ENCODE data around the gene RYR3. TPM values are rescaled to one million over a fixed set of nuclear protein-coding genes. Genes with fewer than 3 reads are reported as not detected.

Gene RYR3
- total RNA-seq, 1 experiment from 2014 or later, result not detected

DNA sequence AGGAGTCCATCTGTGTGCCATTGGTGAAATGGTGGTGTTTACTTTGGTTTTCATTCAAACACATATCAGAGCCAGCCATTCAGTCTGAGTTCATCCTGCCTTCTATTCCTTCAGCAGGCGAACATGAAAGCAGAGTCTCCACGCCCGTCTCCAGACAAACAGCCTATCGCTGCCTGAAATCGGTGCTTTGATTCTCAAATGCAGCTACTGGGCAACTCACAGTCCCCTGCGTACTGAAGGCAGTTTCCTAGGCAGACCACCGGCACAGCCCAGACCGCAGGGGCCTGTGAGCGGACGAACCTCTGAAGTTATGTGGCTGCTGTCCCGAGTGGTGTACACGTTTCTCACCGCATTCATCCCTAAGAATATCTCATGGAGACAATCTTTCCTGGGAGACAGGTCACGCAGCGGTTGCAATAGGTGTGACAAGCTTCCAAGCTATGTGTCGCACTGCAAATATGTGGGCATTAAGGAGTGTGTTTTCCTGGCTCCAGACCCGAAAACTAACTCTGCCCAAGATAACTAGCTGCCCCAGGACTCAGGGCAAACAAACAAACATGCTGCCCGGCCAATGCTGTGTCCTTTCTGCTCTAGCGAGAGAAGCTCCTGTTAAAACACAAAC, 16.9 kb upstream of the RYR3 start:
- intact Hi-C loops (cut with micrococcal nuclease; ENCODE audit: unreplicated experiment), result loop anchor here (2.0 to 10.0 kb wide), 2 partner anchors 209 to 407 kb away; no protein-coding TSS in a partner anchor
- Histone ChIP-seq H3K36me3 (ENCODE audit: insufficient read depth, low read length, poor library complexity, severe bottlenecking) (no peaks in the 10 kb centered on the region), H3K27me3 (replicated peaks; ENCODE audit: insufficient read depth, low read depth, low read length, poor library complexity) (peaks cover 3% of the 10 kb centered on the region), H3K27ac (ENCODE audit: low read depth, low read length, poor library complexity, severe bottlenecking) (no peak overlapping the region), H3K4me1 (ENCODE audit: insufficient read depth, low read length, poor library complexity, severe bottlenecking) (no peaks in the 10 kb centered on the region), H3K4me3 (ENCODE audit: low read depth, low read length, poor library complexity, severe bottlenecking) (no peak overlapping the region), H3K9me3 (ENCODE audit: low read depth, low read length, poor library complexity, severe bottlenecking) (no peaks in the 10 kb centered on the region)
- ChIA-PET CTCF (interaction anchor here (1.6 kb wide), 1 partner anchor 444 kb away, joined by 7 read pairs; no protein-coding TSS in a partner anchor), POLR2A (ENCODE audit: low non-redundant PET) (no interaction called here)
- TF ChIP-seq, protein P1, sequence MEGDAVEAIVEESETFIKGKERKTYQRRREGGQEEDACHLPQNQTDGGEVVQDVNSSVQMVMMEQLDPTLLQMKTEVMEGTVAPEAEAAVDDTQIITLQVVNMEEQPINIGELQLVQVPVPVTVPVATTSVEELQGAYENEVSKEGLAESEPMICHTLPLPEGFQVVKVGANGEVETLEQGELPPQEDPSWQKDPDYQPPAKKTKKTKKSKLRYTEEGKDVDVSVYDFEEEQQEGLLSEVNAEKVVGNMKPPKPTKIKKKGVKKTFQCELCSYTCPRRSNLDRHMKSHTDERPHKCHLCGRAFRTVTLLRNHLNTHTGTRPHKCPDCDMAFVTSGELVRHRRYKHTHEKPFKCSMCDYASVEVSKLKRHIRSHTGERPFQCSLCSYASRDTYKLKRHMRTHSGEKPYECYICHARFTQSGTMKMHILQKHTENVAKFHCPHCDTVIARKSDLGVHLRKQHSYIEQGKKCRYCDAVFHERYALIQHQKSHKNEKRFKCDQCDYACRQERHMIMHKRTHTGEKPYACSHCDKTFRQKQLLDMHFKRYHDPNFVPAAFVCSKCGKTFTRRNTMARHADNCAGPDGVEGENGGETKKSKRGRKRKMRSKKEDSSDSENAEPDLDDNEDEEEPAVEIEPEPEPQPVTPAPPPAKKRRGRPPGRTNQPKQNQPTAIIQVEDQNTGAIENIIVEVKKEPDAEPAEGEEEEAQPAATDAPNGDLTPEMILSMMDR (conservative IDR thresholded peaks at IDR 0.05; ENCODE audit: low read depth, low read length), result no peak
- no peak for TF ChIP-seq EZH2 (IDR thresholded peaks at IDR 0.05; ENCODE audit: borderline replicate concordance, low read depth, low read length, poor library complexity, severe bottlenecking)
- no TSS peak for BruUV-seq (replicated peaks)
- no peak for DNase-seq (ENCODE audit: low spot score)

DNA sequence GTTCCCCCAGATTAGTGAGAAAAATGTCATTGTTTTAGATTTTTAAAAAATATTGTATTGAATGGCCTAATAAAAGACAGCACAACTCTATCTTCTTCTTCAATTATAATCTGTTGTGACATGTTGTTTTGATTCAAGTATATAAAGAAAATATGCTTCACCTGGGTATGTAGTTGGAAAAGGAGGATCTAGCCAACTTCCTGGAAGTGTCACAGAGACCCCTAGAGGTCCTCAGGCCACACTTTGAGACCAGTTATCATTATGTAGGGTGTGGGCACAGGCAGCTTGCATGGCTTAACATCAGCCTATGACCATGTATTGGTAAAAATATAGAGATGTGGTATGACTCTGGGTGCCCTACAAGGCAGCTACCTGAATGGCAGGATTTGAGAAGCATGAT, 14.7 kb upstream of the RYR3 start:
- Histone ChIP-seq H3K36me3 (ENCODE audit: insufficient read depth, low read length, poor library complexity, severe bottlenecking) (no peaks in the 10 kb centered on the region), H3K27me3 (replicated peaks; ENCODE audit: insufficient read depth, low read depth, low read length, poor library complexity) (peaks cover 3% of the 10 kb centered on the region), H3K4me3 (ENCODE audit: low read depth, low read length, poor library complexity, severe bottlenecking) (no peak overlapping the region), H3K4me1 (ENCODE audit: insufficient read depth, low read length, poor library complexity, severe bottlenecking) (no peaks in the 10 kb centered on the region), H3K27ac (ENCODE audit: low read depth, low read length, poor library complexity, severe bottlenecking) (no peak overlapping the region), H3K9me3 (ENCODE audit: low read depth, low read length, poor library complexity, severe bottlenecking) (no peaks in the 10 kb centered on the region)
- ChIA-PET CTCF (interaction anchor here (0.6 kb wide), 1 partner anchor 913 kb away, joined by 4 read pairs; no protein-coding TSS in a partner anchor), POLR2A (ENCODE audit: low non-redundant PET) (no interaction called here)
- intact Hi-C loops (cut with micrococcal nuclease; ENCODE audit: unreplicated experiment), result loop anchor here (10.0 kb wide), 1 partner anchor 211 kb away; no protein-coding TSS in a partner anchor
- no TSS peak for BruUV-seq (replicated peaks)
- TF ChIP-seq, protein P1 (conservative IDR thresholded peaks at IDR 0.05; ENCODE audit: low read depth, low read length), result no peak
- TF ChIP-seq EZH2 (IDR thresholded peaks at IDR 0.05; ENCODE audit: borderline replicate concordance, low read depth, low read length, poor library complexity, severe bottlenecking), result no peak
- no peak for DNase-seq (ENCODE audit: low spot score)

DNA sequence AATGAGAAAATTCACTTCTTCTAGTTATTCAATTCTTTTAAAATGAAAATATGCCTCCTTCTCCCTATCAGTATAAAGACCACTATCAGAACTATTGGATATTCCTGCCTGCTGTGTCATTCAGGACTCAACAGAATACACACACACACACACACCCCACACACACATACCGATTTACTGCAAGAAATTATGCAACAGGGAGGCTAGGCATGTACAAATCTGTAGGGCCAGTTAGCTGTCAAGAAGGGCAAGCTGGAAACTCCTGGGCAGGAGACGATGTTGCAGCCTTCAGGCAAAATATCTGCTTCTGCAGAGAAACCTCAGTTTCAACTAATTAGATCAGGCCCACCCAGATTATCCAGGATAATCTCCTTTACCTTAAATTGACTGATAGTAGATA, 13.9 kb upstream of the RYR3 start:
- Histone ChIP-seq H3K9me3 (ENCODE audit: low read depth, low read length, poor library complexity, severe bottlenecking) (no peaks in the 10 kb centered on the region), H3K4me3 (ENCODE audit: low read depth, low read length, poor library complexity, severe bottlenecking) (no peak overlapping the region), H3K27ac (ENCODE audit: low read depth, low read length, poor library complexity, severe bottlenecking) (no peak overlapping the region), H3K4me1 (ENCODE audit: insufficient read depth, low read length, poor library complexity, severe bottlenecking) (no peaks in the 10 kb centered on the region), H3K27me3 (replicated peaks; ENCODE audit: insufficient read depth, low read depth, low read length, poor library complexity) (peaks cover 3% of the 10 kb centered on the region), H3K36me3 (ENCODE audit: insufficient read depth, low read length, poor library complexity, severe bottlenecking) (no peaks in the 10 kb centered on the region)
- DNase-seq (ENCODE audit: low spot score), result no peak
- CTCF ChIA-PET, result no interaction called here
- TF ChIP-seq, protein P1 (conservative IDR thresholded peaks at IDR 0.05; ENCODE audit: low read depth, low read length), result no peak
- TF ChIP-seq EZH2 (IDR thresholded peaks at IDR 0.05; ENCODE audit: borderline replicate concordance, low read depth, low read length, poor library complexity, severe bottlenecking), result no peak
- POLR2A ChIA-PET (ENCODE audit: low non-redundant PET), result no interaction called here
- no TSS peak for BruUV-seq (replicated peaks)
- intact Hi-C loops (cut with micrococcal nuclease; ENCODE audit: unreplicated experiment), result loop anchor here (10.0 kb wide), 1 partner anchor 212 kb away; no protein-coding TSS in a partner anchor

Measured in A673 (cell line).